WTC11 (cell line): ENCODE results near the gene TMEM59. TPM values are rescaled to one million over a fixed set of nuclear protein-coding genes. Genes with fewer than 3 reads are reported as not detected.

ENCODE experiments used
- AFF4 ChIP-seq: sonication (generic); formaldehyde crosslinking; IDR thresholded peaks from 2 replicates; pipeline ENCODE4 v1.8.1; 2023; ENCODE audit warnings: mild to moderate bottlenecking, missing genetic modification reagents, borderline replicate concordance
- CBFB ChIP-seq: sonication (generic); formaldehyde crosslinking; IDR thresholded peaks from 2 replicates; pipeline ENCODE4 v1.8.1; 2022; ENCODE audit warnings: mild to moderate bottlenecking, low read depth, missing genetic modification reagents
- CREB1 ChIP-seq: sonication (generic); formaldehyde crosslinking; IDR thresholded peaks from 2 replicates; pipeline ENCODE4 v1.8.0; 2023; ENCODE audit warnings: mild to moderate bottlenecking, missing genetic modification reagents
- FOXJ3 ChIP-seq: sonication (generic); formaldehyde crosslinking; IDR thresholded peaks from 2 replicates; pipeline ENCODE4 v1.9.0; 2021; ENCODE audit warnings: missing genetic modification reagents, mild to moderate bottlenecking, borderline replicate concordance
- FOXK1 ChIP-seq: sonication (generic); formaldehyde crosslinking; IDR thresholded peaks from 2 replicates; pipeline ENCODE4 v1.8.0; 2022; ENCODE audit warnings: mild to moderate bottlenecking, moderate library complexity, missing genetic modification reagents
- IRF1 ChIP-seq: sonication (generic); formaldehyde crosslinking; IDR thresholded peaks from 2 replicates; pipeline ENCODE4 v1.8.0; 2023; ENCODE audit warnings: missing genetic modification reagents
- MXD4 ChIP-seq: fragments of 250-450 bp; sonication (Bioruptor Pico); IDR thresholded peaks from 2 replicates; pipeline ENCODE4 v1.8.0; 2021; ENCODE audit warnings: mild to moderate bottlenecking, moderate library complexity, borderline replicate concordance
- MYBL2 ChIP-seq: sonication (generic); formaldehyde crosslinking; IDR thresholded peaks from 2 replicates; pipeline ENCODE4 v1.8.1; 2023; ENCODE audit warnings: mild to moderate bottlenecking, moderate library complexity, missing genetic modification reagents
- NR1H2 ChIP-seq: sonication (generic); formaldehyde crosslinking; IDR thresholded peaks from 2 replicates; pipeline ENCODE4 v1.9.0; 2021; ENCODE audit warnings: mild to moderate bottlenecking, moderate library complexity, missing genetic modification reagents
- TCF7 ChIP-seq: sonication (generic); formaldehyde crosslinking; IDR thresholded peaks from 2 replicates; pipeline ENCODE4 v1.8.0; 2022; ENCODE audit warnings: mild to moderate bottlenecking, low read depth, missing genetic modification reagents, moderate library complexity
- TEAD4 ChIP-seq: sonication (generic); formaldehyde crosslinking; IDR thresholded peaks from 2 replicates; pipeline ENCODE4 v1.8.0; 2022; ENCODE audit warnings: mild to moderate bottlenecking, missing genetic modification reagents
- TP53 ChIP-seq: sonication (generic); formaldehyde crosslinking; IDR thresholded peaks from 2 replicates; pipeline ENCODE4 v1.8.1; 2023; ENCODE audit warnings: mild to moderate bottlenecking, missing genetic modification reagents
- ZNF121 ChIP-seq: sonication (generic); formaldehyde crosslinking; IDR thresholded peaks from 2 replicates; pipeline ENCODE4 v1.8.0; 2023; ENCODE audit warnings: missing genetic modification reagents
- ZNF423 ChIP-seq: fragments of 250-450 bp; sonication (Bioruptor Pico); IDR thresholded peaks from 2 replicates; pipeline ENCODE4 v2.1.2; 2022; ENCODE audit warnings: mild to moderate bottlenecking, moderate library complexity
- total RNA-seq: library from RNA; stranded (reverse); gene quantifications from 3 replicates; pipeline ENCODE4 v1.2.3, GENCODE V29; 2021
- TF ChIP-seq, protein P1 (sequence below): fragments of 250-450 bp; sonication (Bioruptor Pico); IDR thresholded peaks from 2 replicates; pipeline ENCODE4 v1.8.0; 2021; ENCODE audit warnings: mild to moderate bottlenecking
- TF ChIP-seq, protein P2 (sequence below): fragments of 250-450 bp; sonication (Bioruptor Pico); IDR thresholded peaks from 2 replicates; pipeline ENCODE4 v1.9.0; 2021; ENCODE audit warnings: mild to moderate bottlenecking, borderline replicate concordance
- TF ChIP-seq, protein P3 (sequence below): sonication (generic); formaldehyde crosslinking; IDR thresholded peaks from 2 replicates; pipeline ENCODE4 v1.8.0; 2023; ENCODE audit warnings: mild to moderate bottlenecking, missing genetic modification reagents
- TF ChIP-seq, protein P4 (sequence below): sonication (generic); formaldehyde crosslinking; IDR thresholded peaks from 2 replicates; pipeline ENCODE4 v1.8.0; 2022; ENCODE audit warnings: missing genetic modification reagents
- TF ChIP-seq, protein P5 (sequence below): fragments of 200-600 bp; IDR thresholded peaks from 2 replicates; pipeline ENCODE4 v1.8.0; 2022; ENCODE audit warnings: antibody characterized with exemption

The TMEM59 gene
- total RNA-seq, 1 experiment from 2014 or later, result 122 TPM

DNA sequence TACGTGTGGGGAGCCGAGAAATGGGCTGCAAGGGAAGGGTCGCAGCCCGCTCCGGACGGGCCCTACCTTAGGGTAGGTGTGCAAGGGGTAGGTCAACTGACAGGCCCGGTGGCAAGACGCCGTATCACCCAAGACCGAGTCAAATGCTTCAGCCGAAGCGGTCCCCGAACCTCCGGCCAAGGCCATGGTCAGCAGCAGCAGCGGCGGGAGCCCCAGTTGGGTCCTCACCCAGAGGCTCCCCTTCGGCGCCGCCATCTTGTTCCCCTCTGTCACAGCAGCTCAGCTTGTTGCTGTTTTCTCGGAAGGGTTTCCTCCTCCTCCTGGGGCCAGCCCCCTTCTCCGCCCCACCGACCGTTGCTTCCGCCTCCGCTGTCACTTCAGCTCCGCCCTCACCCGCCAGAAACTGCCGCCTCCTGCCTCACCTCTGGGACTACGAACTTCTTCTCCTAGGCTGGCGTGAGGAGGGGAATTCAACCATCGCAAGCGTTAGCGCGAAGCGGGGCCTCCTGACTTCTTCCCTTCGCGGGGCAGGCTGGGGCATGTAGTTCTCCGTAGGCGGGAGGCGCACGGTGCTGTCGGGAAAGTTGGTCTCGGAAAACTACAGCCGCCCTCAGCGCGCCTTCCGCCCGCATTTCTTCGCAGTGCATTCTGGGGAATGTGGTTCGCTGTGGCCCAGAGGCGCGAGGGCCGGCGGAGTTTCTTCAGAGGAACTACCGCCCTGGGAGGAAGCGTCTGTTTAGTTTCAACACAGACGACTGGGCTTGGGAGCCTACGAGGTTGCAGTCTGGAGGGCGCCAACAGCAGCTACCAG lies at the start of gene TMEM59, which contains the start of gene TCEANC2 (continued):
- TF ChIP-seq AFF4 (CRISPR knock-in tag) (no peak), ZNF423 (CRISPR knock-in tag) (no peak), IRF1 (CRISPR knock-in tag) (no peak), CREB1 (no peak), TP53 (no peak), NR1H2 (CRISPR knock-in tag) (no peak), CBFB (no peak), TCF7 (CRISPR knock-in tag) (no peak), MXD4 (CRISPR knock-in tag) (no peak), MYBL2 (CRISPR knock-in tag) (peak; percentile 66; the same call in 1 of the 2 replicates), FOXK1 (peak; percentile 58; the same call in 1 of the 2 replicates), FOXJ3 (CRISPR knock-in tag) (no peak), ZNF121 (CRISPR knock-in tag) (no peak), TEAD4 (no peak)
- TF ChIP-seq, protein P1, sequence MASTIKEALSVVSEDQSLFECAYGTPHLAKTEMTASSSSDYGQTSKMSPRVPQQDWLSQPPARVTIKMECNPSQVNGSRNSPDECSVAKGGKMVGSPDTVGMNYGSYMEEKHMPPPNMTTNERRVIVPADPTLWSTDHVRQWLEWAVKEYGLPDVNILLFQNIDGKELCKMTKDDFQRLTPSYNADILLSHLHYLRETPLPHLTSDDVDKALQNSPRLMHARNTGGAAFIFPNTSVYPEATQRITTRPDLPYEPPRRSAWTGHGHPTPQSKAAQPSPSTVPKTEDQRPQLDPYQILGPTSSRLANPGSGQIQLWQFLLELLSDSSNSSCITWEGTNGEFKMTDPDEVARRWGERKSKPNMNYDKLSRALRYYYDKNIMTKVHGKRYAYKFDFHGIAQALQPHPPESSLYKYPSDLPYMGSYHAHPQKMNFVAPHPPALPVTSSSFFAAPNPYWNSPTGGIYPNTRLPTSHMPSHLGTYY (CRISPR knock-in tag), result no peak
- TF ChIP-seq, protein P2, sequence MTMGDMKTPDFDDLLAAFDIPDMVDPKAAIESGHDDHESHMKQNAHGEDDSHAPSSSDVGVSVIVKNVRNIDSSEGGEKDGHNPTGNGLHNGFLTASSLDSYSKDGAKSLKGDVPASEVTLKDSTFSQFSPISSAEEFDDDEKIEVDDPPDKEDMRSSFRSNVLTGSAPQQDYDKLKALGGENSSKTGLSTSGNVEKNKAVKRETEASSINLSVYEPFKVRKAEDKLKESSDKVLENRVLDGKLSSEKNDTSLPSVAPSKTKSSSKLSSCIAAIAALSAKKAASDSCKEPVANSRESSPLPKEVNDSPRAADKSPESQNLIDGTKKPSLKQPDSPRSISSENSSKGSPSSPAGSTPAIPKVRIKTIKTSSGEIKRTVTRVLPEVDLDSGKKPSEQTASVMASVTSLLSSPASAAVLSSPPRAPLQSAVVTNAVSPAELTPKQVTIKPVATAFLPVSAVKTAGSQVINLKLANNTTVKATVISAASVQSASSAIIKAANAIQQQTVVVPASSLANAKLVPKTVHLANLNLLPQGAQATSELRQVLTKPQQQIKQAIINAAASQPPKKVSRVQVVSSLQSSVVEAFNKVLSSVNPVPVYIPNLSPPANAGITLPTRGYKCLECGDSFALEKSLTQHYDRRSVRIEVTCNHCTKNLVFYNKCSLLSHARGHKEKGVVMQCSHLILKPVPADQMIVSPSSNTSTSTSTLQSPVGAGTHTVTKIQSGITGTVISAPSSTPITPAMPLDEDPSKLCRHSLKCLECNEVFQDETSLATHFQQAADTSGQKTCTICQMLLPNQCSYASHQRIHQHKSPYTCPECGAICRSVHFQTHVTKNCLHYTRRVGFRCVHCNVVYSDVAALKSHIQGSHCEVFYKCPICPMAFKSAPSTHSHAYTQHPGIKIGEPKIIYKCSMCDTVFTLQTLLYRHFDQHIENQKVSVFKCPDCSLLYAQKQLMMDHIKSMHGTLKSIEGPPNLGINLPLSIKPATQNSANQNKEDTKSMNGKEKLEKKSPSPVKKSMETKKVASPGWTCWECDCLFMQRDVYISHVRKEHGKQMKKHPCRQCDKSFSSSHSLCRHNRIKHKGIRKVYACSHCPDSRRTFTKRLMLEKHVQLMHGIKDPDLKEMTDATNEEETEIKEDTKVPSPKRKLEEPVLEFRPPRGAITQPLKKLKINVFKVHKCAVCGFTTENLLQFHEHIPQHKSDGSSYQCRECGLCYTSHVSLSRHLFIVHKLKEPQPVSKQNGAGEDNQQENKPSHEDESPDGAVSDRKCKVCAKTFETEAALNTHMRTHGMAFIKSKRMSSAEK (CRISPR knock-in tag), result no peak
- TF ChIP-seq, protein P3, sequence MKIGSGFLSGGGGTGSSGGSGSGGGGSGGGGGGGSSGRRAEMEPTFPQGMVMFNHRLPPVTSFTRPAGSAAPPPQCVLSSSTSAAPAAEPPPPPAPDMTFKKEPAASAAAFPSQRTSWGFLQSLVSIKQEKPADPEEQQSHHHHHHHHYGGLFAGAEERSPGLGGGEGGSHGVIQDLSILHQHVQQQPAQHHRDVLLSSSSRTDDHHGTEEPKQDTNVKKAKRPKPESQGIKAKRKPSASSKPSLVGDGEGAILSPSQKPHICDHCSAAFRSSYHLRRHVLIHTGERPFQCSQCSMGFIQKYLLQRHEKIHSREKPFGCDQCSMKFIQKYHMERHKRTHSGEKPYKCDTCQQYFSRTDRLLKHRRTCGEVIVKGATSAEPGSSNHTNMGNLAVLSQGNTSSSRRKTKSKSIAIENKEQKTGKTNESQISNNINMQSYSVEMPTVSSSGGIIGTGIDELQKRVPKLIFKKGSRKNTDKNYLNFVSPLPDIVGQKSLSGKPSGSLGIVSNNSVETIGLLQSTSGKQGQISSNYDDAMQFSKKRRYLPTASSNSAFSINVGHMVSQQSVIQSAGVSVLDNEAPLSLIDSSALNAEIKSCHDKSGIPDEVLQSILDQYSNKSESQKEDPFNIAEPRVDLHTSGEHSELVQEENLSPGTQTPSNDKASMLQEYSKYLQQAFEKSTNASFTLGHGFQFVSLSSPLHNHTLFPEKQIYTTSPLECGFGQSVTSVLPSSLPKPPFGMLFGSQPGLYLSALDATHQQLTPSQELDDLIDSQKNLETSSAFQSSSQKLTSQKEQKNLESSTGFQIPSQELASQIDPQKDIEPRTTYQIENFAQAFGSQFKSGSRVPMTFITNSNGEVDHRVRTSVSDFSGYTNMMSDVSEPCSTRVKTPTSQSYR (CRISPR knock-in tag), result no peak
- TF ChIP-seq, protein P4, sequence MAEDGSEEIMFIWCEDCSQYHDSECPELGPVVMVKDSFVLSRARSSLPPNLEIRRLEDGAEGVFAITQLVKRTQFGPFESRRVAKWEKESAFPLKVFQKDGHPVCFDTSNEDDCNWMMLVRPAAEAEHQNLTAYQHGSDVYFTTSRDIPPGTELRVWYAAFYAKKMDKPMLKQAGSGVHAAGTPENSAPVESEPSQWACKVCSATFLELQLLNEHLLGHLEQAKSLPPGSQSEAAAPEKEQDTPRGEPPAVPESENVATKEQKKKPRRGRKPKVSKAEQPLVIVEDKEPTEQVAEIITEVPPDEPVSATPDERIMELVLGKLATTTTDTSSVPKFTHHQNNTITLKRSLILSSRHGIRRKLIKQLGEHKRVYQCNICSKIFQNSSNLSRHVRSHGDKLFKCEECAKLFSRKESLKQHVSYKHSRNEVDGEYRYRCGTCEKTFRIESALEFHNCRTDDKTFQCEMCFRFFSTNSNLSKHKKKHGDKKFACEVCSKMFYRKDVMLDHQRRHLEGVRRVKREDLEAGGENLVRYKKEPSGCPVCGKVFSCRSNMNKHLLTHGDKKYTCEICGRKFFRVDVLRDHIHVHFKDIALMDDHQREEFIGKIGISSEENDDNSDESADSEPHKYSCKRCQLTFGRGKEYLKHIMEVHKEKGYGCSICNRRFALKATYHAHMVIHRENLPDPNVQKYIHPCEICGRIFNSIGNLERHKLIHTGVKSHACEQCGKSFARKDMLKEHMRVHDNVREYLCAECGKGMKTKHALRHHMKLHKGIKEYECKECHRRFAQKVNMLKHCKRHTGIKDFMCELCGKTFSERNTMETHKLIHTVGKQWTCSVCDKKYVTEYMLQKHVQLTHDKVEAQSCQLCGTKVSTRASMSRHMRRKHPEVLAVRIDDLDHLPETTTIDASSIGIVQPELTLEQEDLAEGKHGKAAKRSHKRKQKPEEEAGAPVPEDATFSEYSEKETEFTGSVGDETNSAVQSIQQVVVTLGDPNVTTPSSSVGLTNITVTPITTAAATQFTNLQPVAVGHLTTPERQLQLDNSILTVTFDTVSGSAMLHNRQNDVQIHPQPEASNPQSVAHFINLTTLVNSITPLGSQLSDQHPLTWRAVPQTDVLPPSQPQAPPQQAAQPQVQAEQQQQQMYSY, result no peak
- TF ChIP-seq, protein P5, sequence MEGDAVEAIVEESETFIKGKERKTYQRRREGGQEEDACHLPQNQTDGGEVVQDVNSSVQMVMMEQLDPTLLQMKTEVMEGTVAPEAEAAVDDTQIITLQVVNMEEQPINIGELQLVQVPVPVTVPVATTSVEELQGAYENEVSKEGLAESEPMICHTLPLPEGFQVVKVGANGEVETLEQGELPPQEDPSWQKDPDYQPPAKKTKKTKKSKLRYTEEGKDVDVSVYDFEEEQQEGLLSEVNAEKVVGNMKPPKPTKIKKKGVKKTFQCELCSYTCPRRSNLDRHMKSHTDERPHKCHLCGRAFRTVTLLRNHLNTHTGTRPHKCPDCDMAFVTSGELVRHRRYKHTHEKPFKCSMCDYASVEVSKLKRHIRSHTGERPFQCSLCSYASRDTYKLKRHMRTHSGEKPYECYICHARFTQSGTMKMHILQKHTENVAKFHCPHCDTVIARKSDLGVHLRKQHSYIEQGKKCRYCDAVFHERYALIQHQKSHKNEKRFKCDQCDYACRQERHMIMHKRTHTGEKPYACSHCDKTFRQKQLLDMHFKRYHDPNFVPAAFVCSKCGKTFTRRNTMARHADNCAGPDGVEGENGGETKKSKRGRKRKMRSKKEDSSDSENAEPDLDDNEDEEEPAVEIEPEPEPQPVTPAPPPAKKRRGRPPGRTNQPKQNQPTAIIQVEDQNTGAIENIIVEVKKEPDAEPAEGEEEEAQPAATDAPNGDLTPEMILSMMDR, result no peak
